GM12878 (cell line): ENCODE data around the gene XPO6. TPM values are rescaled to one million over a fixed set of nuclear protein-coding genes. Genes with fewer than 3 reads are reported as not detected.

Experiments
- ATAC-seq: fragments of 200-7000 bp; cut with Tn5 transposase; 3 replicates; pipeline ENCODE4 v1.9.1; 2020; ENCODE audit warnings: mild to moderate bottlenecking, moderate library complexity
- Bru-seq: library from RNA; stranded (reverse); fragments of 400-500 nt; gene quantifications from one replicate; lab custom pipeline; 2021; lab: Mats Ljungman, UMichigan
- BruChase-seq, 2 experiments: library from RNA; stranded (reverse); fragments of 400-500 nt; gene quantifications; one replicate each; lab custom pipeline; 2021; lab: Mats Ljungman, UMichigan
- BruUV-seq: library from RNA; stranded (reverse); fragments of 400-500 nt; replicated peaks from 2 replicates; lab custom pipeline; 2021; lab: Mats Ljungman, UMichigan
- CTCF ChIA-PET: fragments of 300-600 bp; sonication (Branson Sonifier 250); formaldehyde crosslinking; extraction: SDS; loops from one replicate; lab custom pipeline; 2021; ENCODE audit warnings: inconsistent platforms; lab: Yijun Ruan, JAX
- POLR2A ChIA-PET: fragments of 350-600 bp; formaldehyde crosslinking; extraction: SDS; loops from one replicate; lab custom pipeline; 2021; ENCODE audit warnings: inconsistent platforms; lab: Charles Lee
- RAD21 ChIA-PET: fragments of 300-600 bp; sonication (Branson Sonifier 250); formaldehyde crosslinking; loops from one replicate; lab custom pipeline; 2023; ENCODE audit warnings: antibody characterized with exemption; ENCODE audit not compliant: unreplicated experiment; lab: Charles Lee
- SMC1A ChIA-PET: fragments of 300-600 bp; sonication (Branson Sonifier 250); formaldehyde crosslinking; loops from one replicate; lab custom pipeline; 2023; ENCODE audit not compliant: unreplicated experiment, uncharacterized antibody; lab: Charles Lee
- DNase-seq: peaks from one replicate; pipeline ENCODE4 v3.0.0-alpha.2; 2011; ENCODE audit warnings: low read depth, low spot score
- FAIRE-seq: peaks from 3 replicates; lab custom pipeline; 2011; peaks lifted over from hg19 to GRCh38; lab: Jason Lieb, UNC
- H2AFZ ChIP-seq: 2 replicates; pipeline ENCODE4 v1.6.0; 2011; ENCODE audit warnings: low read depth, low read length, control low read depth; ENCODE audit not compliant: control insufficient read depth
- H3K27ac ChIP-seq: 2 replicates; pipeline ENCODE4 v1.5.1; 2011; ENCODE audit warnings: control low read depth; ENCODE audit not compliant: control insufficient read depth, insufficient read depth
- H3K27me3 ChIP-seq, 2 experiments: replicated peaks in 1 of 2; 2 replicates each; pipeline versions ENCODE4 v1.6.0 to v1.6.1; 2011; ENCODE audit warnings: low read length in 1 of 2; ENCODE audit not compliant: control insufficient read depth in 2 of 2, insufficient read depth in 2 of 2
- H3K36me3 ChIP-seq, 2 experiments: 2 replicates each; pipeline ENCODE4 v1.5.1; 2011; ENCODE audit warnings: low read length in 1 of 2; ENCODE audit not compliant: control insufficient read depth in 2 of 2, insufficient read depth in 2 of 2
- H3K4me1 ChIP-seq: 2 replicates; pipeline ENCODE4 v1.6.1; 2011; ENCODE audit warnings: mild to moderate bottlenecking, low read length, moderate library complexity, mixed read lengths; ENCODE audit not compliant: control insufficient read depth, insufficient read depth
- H3K4me2 ChIP-seq: 2 replicates; pipeline ENCODE4 v1.6.0; 2011; ENCODE audit warnings: control low read depth; ENCODE audit not compliant: control insufficient read depth, insufficient read depth
- H3K4me3 ChIP-seq: fragments of 200-600 bp; sonication (generic); 2 replicates; pipeline ENCODE4 v1.5.1; 2016
- H3K79me2 ChIP-seq: 2 replicates; pipeline ENCODE4 v1.6.0; 2011; ENCODE audit warnings: low read length; ENCODE audit not compliant: control insufficient read depth, insufficient read depth
- H3K9ac ChIP-seq: 2 replicates; pipeline ENCODE4 v1.8.0; 2011; ENCODE audit warnings: low read length, control low read depth, mixed read lengths; ENCODE audit not compliant: control insufficient read depth, insufficient read depth
- H3K9me3 ChIP-seq: replicated peaks from 3 replicates; pipeline ENCODE4 v1.5.1; 2011; ENCODE audit warnings: mild to moderate bottlenecking, low read length; ENCODE audit not compliant: control insufficient read depth, insufficient read depth
- H4K20me1 ChIP-seq: 2 replicates; pipeline ENCODE4 v1.6.0; 2011; ENCODE audit not compliant: control insufficient read depth, insufficient read depth
- ATF3 ChIP-seq: IDR thresholded peaks from 2 replicates; pipeline ENCODE4 v1.6.1; 2011; ENCODE audit warnings: low read depth, mild to moderate bottlenecking, low read length, moderate library complexity, borderline replicate concordance; ENCODE audit errors: extremely low read depth
- CHD1 ChIP-seq: IDR thresholded peaks from 2 replicates; pipeline ENCODE4 v1.6.1; 2012; ENCODE audit warnings: low read depth, low read length, improper control_type of control experiment
- FOS ChIP-seq: IDR thresholded peaks from 3 replicates; pipeline ENCODE4 v1.6.1; 2011; ENCODE audit warnings: borderline replicate concordance; ENCODE audit not compliant: insufficient read length; ENCODE audit errors: extremely low read depth
- GABPA ChIP-seq: IDR thresholded peaks from 2 replicates; pipeline ENCODE4 v1.6.1; 2014; ENCODE audit warnings: antibody characterized with exemption, low read depth, mild to moderate bottlenecking, inconsistent platforms
- IKZF1 ChIP-seq: fragments of 450-650 bp; conservative IDR thresholded peaks from 2 replicates; pipeline ENCODE4 v1.6.1; 2017; ENCODE audit warnings: antibody characterized with exemption, mild to moderate bottlenecking
- IKZF2 ChIP-seq, 2 experiments: fragments of 450-650 bp; IDR thresholded peaks; 2 replicates each; pipeline ENCODE4 v1.6.1; 2017; ENCODE audit warnings: mild to moderate bottlenecking in 2 of 2, moderate library complexity in 2 of 2
- MYC ChIP-seq: IDR thresholded peaks from 2 replicates; pipeline ENCODE4 v1.6.1; 2011; ENCODE audit warnings: mild to moderate bottlenecking, low read length, moderate library complexity, inconsistent platforms; ENCODE audit not compliant: insufficient read depth, insufficient replicate concordance, insufficient read length, severe bottlenecking
- RCOR1 ChIP-seq: conservative IDR thresholded peaks from 2 replicates; pipeline ENCODE4 v1.6.1; 2012; ENCODE audit warnings: low read depth, low read length, improper control_type of control experiment
- REST ChIP-seq: IDR thresholded peaks from 2 replicates; pipeline ENCODE4 v1.6.1; 2012; ENCODE audit warnings: mild to moderate bottlenecking, low read depth, low read length
- RFX5 ChIP-seq: IDR thresholded peaks from 2 replicates; pipeline ENCODE4 v1.6.1; 2011; ENCODE audit warnings: low read depth, low read length, improper control_type of control experiment
- ZNF384 ChIP-seq: IDR thresholded peaks from 2 replicates; pipeline ENCODE4 v1.6.1; 2012; ENCODE audit warnings: low read depth, mild to moderate bottlenecking, low read length, improper control_type of control experiment, borderline replicate concordance
- WGBS: methylation state at CpG from one replicate; pipeline ENCODE4 v1.1.6; 2016; ENCODE audit warnings: low lambda C conversion rate; ENCODE audit not compliant: insufficient replicate concordance, insufficient coverage; ENCODE audit errors: missing lambda C conversion rate; 5-methylcytosine and 5-hydroxymethylcytosine counted together
- in situ Hi-C: fragments of 300-500 bp; cut with MboI; formaldehyde crosslinking; loops from 9 replicates; pipeline ENCODE4 v1.14.3; 2018; ENCODE audit warnings: mixed read lengths
- intact Hi-C: fragments of 100-400 bp; cut with micrococcal nuclease; formaldehyde crosslinking; loops from one replicate; pipeline ENCODE4 v1.14.2; 2022; ENCODE audit not compliant: unreplicated experiment
- long read RNA-seq, 2 experiments: library from polyadenylated mRNA; unstranded; transcript quantifications; one replicate each; pipeline ENCODE4 v2.0.0, GENCODE V29; 2019 to 2020
- polyA minus RNA-seq, 3 experiments: library from RNA; depleted of rRNA, polyadenylated mRNA; stranded (reverse); fragments of >200 nt; gene quantifications; 2 replicates each; pipeline ENCODE4 v1.2.3, GENCODE V29; 2011
- polyA plus RNA-seq, 11 experiments: library from polyadenylated mRNA; depleted of rRNA in 4 of 11; unstranded in 6 of 11; stranded (reverse) in 5 of 11; fragments of >200 nt; fragmentation: Nextera tagmentation in 4 of 11; fragmentation: Illumina TruSeq in 1 of 11; extraction: Ambion mirVana in 4 of 11; extraction: Trizol in 1 of 11; gene quantifications; 1 replicate in 1 of 11; 2 replicates in 10 of 11; pipeline versions ENCODE4 v1.2.1 to v1.2.3, GENCODE V29; 2011 to 2016; ENCODE audit warnings: inconsistent platforms in 2 of 11, missing spikeins in 2 of 11, low read depth in 1 of 11
- total RNA-seq, 4 experiments: library from RNA; depleted of rRNA in 3 of 4; stranded (reverse); fragments of >200 nt in 3 of 4; fragmentation: Illumina TruSeq in 1 of 4; extraction: Trizol in 1 of 4; gene quantifications; 2 replicates each; pipeline versions ENCODE4 v1.2.1 to v1.2.3, GENCODE V29; 2013 to 2021

Gene XPO6
- total RNA-seq (2013; cell fraction: nucleolus; rRNA removed), result 640 and 681 TPM in 2 replicates
- total RNA-seq (2014; rRNA removed) (117 and 134 TPM in 2 replicates), total RNA-seq (2014; rRNA removed; fragmentation: Illumina TruSeq; extraction: Trizol) (79.2 and 86.3 TPM in 2 replicates), total RNA-seq (2021) (178 and 180 TPM in 2 replicates), polyA plus RNA-seq (2011; rRNA removed) (233 and 246 TPM in 2 replicates), polyA plus RNA-seq (2014; fragmentation: Illumina TruSeq; extraction: Trizol) (136 and 149 TPM in 2 replicates), polyA plus RNA-seq (2014; fragmentation: Nextera tagmentation; extraction: Ambion mirVana) (10 to 100 TPM in 1 of 2 experiments, 1 to 10 TPM in 1; 9.9 to 26.8 TPM), polyA plus RNA-seq (2014; rRNA removed) (143 and 152 TPM in 2 replicates), polyA plus RNA-seq (2016; fragmentation: Nextera tagmentation; extraction: Ambion mirVana) (10 to 100 TPM; 55.0 to 55.2 TPM), polyA minus RNA-seq (2011; rRNA and poly(A)+ RNA removed) (462 and 470 TPM in 2 replicates), Bru-seq, nascent RNA (percentile 93 among the genes with signal in this experiment), BruChase-seq, experiment 1, labeled RNA remaining after a 6-hour chase (percentile 93 among the genes with signal in this experiment), BruChase-seq, experiment 2, labeled RNA remaining after a 2-hour chase (percentile 90 among the genes with signal in this experiment)
- 101 TPM for polyA plus RNA-seq (2011; ENCODE audit: low read depth)
- 320 and 350 TPM in 2 replicates for polyA plus RNA-seq (2011; cell fraction: cytosol; rRNA removed)
- 448 and 489 TPM in 2 replicates for polyA plus RNA-seq (2011; cell fraction: nucleus; rRNA removed)
- polyA plus RNA-seq (2012), result 110 and 124 TPM in 2 replicates
- polyA minus RNA-seq (2011; cell fraction: cytosol; rRNA and poly(A)+ RNA removed), result 122 and 141 TPM in 2 replicates
- 280 and 319 TPM in 2 replicates for polyA minus RNA-seq (2011; cell fraction: nucleus; rRNA and poly(A)+ RNA removed)
- long read RNA-seq, experiment 1, partial matches to known transcripts, result 13 of 17 reads
- long read RNA-seq, experiment 1, other reads (novel, unspliced or antisense), result 4 of 17 reads
- long read RNA-seq, experiment 2, partial matches to known transcripts, result 67 of 83 reads
- long read RNA-seq, experiment 2, other reads (novel, unspliced or antisense), result 15 of 83 reads

- no peak for DNase-seq
- no peaks in the 10 kb centered on the region; the same call in 1 of the 2 replicates for H4K20me1 ChIP-seq
- CTCF ChIA-PET, result interaction anchor here (1.7 to 8.1 kb wide), 5 partner anchors 10 to 239 kb away, joined by 5 to 91 read pairs (median 7); no protein-coding TSS in a partner anchor
- no TSS peak for BruUV-seq
- 9% methylated on average over 37 of the region's 76 CpGs for WGBS
- peak within 1 kb of the TSS; percentile 92 for H3K27ac ChIP-seq
- peak; percentile 92 for ATAC-seq
- H3K4me2 ChIP-seq, result peak within 1 kb of the TSS; percentile 91
- no peaks in the 10 kb centered on the region for H3K27me3 ChIP-seq
- H2AFZ ChIP-seq, result peak within 1 kb of the TSS; percentile 97
- FAIRE-seq, result peak; percentile 35
- peak within 1 kb of the TSS; percentile 93 for H3K9ac ChIP-seq
- SMC1A ChIA-PET, result interaction anchor here (1.0 to 13.4 kb wide), 6 partner anchors 10 to 71 kb away, joined by 3 to 272 read pairs (median 13); no protein-coding TSS in a partner anchor
- H3K4me3 ChIP-seq, result peak within 1 kb of the TSS; percentile 94
- H3K4me1 ChIP-seq, result peaks cover 6% of the 10 kb centered on the region; the same call in 1 of the 2 replicates
- POLR2A ChIA-PET, result interaction anchor here (1.3 to 4.9 kb wide), 8 partner anchors 11 to 71 kb away, joined by 3 to 71 read pairs (median 12); no protein-coding TSS in a partner anchor
- in situ Hi-C loops, result no loop called here
- peaks cover 0 to 9% of the 10 kb centered on the region in 2 experiments; a peak in 3 of 4 replicates for H3K36me3 ChIP-seq
- peaks cover 46% of the 10 kb centered on the region for H3K79me2 ChIP-seq
- RAD21 ChIA-PET, result interaction anchor here (9.8 to 12.5 kb wide), 2 partner anchors 22 to 71 kb away, joined by 63 to 192 read pairs; no protein-coding TSS in a partner anchor
- H3K9me3 ChIP-seq, result no peaks in the 10 kb centered on the region
- intact Hi-C loops, result loop anchor here (2.0 kb wide), 2 partner anchors 23 to 69 kb away; no protein-coding TSS in a partner anchor
- TF ChIP-seq IKZF1, result peak; percentile 67
- TF ChIP-seq IKZF2 (IDR thresholded peaks at IDR 0.05), result peak in 1 of 2 experiments; percentile 21; a peak in 1 of 4 replicates
- no peak for TF ChIP-seq GABPA
- no peak for TF ChIP-seq ATF3
- no peak for TF ChIP-seq RFX5
- TF ChIP-seq RCOR1, result no peak; the same call in 1 of the 2 replicates
- no peak for TF ChIP-seq CHD1
- peak; percentile 42 for TF ChIP-seq MYC
- no peak for TF ChIP-seq FOS
- no peak for TF ChIP-seq REST
- no peak for TF ChIP-seq ZNF384
These were observed at the start of gene XPO6 for GRCh38 chr16:28211758-28212531. XPO6 (minus strand) TSS chr16:28211965; CDS start chr16:28211368, 597 bp downstream.
